Hepatocyte (in vitro differentiated cells): ENCODE results near the gene PCDHA10.

ENCODE experiments used
- CTCF ChIP-seq: fragments of 200-600 bp; sonication (generic); IDR thresholded peaks from 2 replicates; pipeline ENCODE4 v1.5.1; 2016; ENCODE audit warnings: antibody characterized with exemption, mild to moderate bottlenecking; ENCODE audit not compliant: poor library complexity
- EZH2 ChIP-seq: fragments of 200-600 bp; sonication (generic); IDR thresholded peaks from 2 replicates; pipeline ENCODE4 v1.6.1; 2016; ENCODE audit warnings: antibody characterized with exemption, mild to moderate bottlenecking, borderline replicate concordance
- EZH2phosphoT487 ChIP-seq: fragments of 200-600 bp; sonication (generic); IDR thresholded peaks from one replicate; pipeline ENCODE4 v1.6.1; 2018; ENCODE audit warnings: antibody characterized with exemption, mild to moderate bottlenecking, low read depth, moderate library complexity; ENCODE audit not compliant: unreplicated experiment, severe bottlenecking

- TF ChIP-seq CTCF (no peak), EZH2phosphoT487 (no peak), EZH2 (no peak)
These were observed 27.9 kb upstream of the PCDHA10 start, which contains the start of gene PCDHA6 for GRCh38 chr5:140827704-140828361.
